Activated CD4-positive, CD25-positive, alpha-beta regulatory T cell treated with anti-CD3 and anti-CD28 coated beads, Interleukin-2, amount 50 U/mL, for 24 hours (primary cell): ENCODE results near the gene SUZ12.
"Not testable (repeated sequence)": the region's sequence is repeated elsewhere in the genome, so short reads cannot be mapped to it uniquely, and the experiment has no call there.

Experiments used
- ATAC-seq, 2 donors: fragments of 150-1000 bp; cut with Tn5 transposase; one replicate each; pipeline ENCODE4 v1.10.0; 2021; ENCODE audit warnings: mild to moderate bottlenecking in 1 of 2, moderate library complexity in 1 of 2

SUZ12 gene

DNA sequence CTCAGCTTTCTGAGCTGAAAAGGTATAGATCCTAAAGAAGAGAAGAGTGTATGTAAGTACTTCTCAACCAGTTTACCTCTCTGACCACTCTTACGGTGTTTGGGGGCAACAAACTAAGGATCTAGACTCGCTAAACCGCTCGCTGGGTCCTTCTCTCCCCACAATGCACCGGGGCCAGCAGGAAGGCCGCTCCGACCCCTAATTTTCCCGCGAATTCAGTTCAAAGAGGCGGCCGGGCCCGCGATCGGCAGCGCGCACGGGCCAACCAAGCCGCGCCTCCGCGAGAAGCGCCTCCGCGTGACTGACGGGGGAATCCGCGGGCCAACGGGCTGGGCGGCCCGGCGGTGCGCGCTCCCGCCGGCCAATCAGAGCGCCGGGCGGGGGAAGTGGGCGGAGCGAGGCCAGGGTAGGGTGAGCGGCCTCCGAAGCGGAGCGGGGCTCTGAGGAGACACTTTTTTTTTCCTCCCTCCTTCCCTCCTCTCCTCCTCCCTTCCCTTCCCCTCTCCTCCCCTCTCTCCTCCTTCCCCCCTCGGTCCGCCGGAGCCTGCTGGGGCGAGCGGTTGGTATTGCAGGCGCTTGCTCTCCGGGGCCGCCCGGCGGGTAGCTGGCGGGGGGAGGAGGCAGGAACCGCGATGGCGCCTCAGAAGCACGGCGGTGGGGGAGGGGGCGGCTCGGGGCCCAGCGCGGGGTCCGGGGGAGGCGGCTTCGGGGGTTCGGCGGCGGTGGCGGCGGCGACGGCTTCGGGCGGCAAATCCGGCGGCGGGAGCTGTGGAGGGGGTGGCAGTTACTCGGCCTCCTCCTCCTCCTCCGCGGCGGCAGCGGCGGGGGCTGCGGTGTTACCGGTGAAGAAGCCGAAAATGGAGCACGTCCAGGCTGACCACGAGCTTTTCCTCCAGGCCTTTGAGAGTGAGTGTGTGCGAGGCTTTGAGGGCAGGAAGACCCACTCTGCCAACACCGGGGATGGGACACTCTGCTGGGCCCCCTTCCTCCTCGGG lies at the start of gene SUZ12:
Gene SUZ12 (plus strand): TSS at position 393 of the 995 bp plus-strand sequence. CDS start 240 bp downstream, at position 633.
- peak; percentile 96 to 97 for ATAC-seq

DNA sequence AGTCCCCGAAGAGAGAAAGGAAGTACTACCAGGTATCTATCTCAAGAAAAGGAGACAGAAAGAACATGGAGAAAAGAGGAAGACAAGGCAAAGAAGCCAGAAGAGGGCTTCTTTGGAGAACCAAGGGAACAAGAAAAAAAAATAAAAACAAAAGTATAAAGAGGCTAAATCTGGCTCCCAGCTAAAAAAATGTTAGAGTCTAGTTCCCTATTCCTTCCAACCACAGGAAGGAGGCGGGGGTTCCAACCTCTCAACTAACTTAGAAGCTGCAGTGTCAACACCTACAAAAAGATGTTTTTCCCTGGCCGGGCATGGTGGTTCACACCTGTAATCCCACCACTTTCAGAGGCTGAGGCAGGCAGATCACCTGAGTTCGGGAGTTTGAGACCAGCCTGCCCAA lies 48.7 kb upstream of the SUZ12 start:
- ATAC-seq, result no peak

DNA sequence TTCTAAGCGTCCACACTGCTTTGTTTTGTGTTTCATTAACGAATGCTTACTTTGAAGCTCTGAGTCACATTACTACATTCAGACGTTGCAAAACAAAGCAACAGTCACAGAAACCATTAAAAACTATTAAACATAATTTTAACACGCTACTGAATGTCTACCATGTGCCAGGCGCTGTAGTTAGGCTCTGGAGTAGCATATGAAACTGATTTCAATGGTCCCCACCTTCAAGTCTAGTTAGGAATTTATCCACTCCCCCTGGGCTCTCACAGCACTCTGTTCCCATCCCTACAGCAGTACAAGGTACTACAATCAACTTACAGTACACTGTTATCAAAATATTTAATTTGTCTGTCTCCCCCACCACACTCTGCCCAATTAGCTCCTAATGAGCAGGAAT lies 35.9 kb upstream of the SUZ12 start:
- peak; percentile 3 to 11 for ATAC-seq

DNA sequence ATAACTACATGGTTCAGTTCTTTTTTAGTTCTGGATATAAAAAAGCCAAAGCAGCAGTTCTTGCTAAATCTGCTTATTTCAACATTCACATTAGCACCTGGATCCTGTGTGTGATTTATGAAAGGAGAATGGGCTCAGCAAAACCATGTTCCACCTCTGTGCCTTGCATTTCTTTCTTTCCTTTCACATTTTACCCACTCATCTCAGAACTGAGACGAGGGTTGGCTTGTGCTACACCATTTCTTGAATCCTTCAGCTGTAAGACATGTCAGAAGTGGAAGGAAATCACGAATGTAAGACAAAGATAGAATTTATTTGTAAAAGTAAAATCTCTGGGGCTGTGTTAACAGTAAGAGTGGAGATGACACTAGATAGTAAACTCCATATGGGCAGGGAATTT lies 34.1 kb upstream of the SUZ12 start:
- ATAC-seq, result no peak

DNA sequence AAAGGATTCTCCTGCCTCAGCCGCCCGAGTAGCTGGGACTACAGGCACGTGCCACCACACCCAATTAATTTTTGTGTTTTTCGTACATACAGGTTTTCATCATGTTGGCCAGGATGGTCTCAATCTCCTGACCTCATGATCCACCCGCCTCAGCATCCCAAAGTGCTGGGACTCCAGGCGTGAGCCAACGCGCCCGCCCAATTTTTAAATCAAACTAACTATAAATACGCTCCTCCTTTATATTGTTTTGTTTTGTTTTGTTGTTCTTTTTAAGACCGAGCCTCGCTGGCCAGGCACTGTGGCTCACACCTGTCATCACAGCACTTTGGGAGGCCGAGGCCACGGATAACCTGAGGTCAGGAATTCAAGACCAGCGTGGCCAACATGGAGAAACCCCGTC lies 33.4 kb upstream of the SUZ12 start:
- ATAC-seq, result no peak

DNA sequence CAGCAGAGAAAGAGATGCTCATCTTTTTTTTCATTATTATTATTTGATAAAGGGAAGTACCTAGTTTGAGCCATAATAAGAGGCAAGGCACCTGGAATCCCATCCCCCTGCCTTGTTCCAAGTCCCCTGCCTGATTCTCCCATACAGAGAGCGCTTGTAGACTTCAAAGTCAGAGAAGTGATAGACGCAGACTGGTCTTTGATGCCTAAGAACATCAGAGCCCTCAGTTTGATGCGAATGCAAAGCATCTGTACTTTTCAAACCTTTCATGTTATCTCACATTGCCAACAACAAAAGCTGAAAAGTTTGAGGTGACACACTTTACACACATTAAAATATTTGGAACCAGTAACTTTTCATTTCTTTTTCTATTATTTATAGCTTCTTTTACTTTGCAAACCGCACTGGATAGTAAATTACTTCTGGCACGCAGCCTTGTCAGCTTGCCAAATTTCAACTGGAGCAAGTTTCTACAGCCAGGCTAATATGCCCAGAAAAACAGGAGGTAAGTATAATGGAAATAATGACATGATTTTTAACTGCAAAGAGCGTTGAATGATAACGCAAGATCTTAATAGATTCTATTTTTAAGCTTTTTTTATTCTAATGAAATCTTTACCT lies 29.4 kb upstream of the SUZ12 start:
- no peak for ATAC-seq

DNA sequence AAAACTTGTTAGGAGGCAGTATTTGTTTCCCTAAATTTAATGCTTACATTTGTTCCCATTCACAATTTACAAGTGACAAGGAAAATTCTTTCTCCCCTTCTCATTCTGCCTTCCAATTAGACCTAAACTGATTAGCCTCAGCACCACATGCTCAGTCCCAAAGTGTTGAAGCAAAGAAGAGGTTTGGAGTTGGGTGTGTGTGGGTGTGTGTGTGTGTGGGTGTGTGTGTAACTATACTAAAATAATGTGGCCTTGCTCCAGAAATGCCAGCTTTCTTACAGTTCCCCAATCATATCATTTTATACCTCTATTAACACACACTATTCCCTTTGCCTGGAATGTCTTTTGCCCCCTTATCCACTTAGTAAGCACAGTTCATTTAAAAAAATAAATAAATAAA lies 28.4 kb upstream of the SUZ12 start:
- no peak for ATAC-seq

DNA sequence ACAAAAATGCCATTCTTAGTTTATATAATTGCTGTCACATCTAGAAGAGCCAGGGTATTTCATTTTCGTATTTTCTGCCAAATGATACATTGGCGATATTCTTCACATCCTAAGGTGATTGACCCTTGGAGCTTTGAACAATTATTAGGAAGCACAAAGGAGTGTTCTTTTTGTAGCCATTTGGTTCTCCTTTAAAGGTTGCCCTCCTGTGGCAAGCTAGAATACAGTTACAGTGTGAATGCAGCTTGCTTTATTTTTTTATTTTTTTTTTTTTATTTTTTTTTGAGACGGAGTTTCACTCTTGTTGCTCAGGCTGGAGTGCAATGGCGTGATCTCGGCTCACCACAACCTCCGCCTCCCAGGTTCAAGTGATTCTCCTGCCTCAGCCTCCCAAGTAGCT lies 24.1 kb upstream of the SUZ12 start:
- ATAC-seq, result not testable (repeated sequence)

DNA sequence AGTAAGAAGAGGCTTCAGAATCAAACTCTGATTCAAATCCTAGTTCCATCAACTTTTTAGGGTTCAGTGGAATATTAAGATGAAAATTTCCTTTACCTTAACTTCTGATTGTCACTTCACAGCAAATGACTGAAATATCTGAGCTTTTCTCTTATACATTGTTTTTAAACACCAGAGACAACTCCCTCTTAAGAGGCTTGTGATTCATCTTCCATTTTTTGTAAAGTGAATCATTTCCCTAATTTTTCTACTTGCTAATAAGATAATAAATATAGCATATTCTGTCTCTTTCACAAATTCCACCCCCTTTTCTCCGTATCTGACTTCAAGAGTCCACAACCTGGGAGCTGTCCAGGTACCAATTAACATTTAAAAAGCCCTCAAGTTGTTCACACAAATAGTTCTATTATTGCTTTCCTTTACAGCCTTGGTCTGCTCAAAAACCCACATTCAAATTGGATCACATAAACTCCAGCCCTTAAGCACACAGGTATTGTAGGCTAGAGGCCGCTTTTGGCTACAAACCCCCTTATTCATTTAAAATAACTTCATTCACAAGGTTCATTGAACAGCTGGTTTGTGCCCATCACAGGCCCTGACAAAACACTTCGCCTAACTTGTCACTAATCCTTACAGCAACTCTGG lies 21.2 kb upstream of the SUZ12 start:
- ATAC-seq, result no peak

DNA sequence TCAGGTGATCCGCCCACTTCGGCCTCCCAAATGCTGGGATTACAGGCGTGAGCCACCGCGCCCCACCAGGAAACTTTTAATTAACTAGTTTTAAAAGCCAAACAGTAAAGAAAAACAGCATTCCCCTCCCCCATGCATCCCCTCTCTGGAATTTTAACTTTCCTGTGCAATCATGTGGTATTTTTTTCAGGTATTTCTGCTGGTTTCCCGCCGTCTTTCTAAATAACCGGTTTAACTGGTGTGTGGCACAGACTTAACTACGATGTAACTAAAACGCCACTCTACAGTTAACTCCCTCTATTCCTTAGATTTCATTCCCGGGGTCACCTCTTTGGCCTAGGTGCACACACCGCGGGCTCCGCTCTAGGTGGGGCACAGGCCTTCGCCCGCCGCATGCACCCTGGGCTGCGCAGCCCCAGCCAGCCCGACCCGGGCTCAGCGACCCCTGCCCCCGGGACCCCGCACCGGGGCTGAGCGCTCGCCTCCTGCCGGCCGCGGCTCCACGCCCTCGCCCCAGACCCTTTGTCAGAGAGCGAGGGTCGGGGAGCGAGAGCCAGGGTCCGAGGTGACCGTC lies 20.2 kb upstream of the SUZ12 start:
- no peak for ATAC-seq

DNA sequence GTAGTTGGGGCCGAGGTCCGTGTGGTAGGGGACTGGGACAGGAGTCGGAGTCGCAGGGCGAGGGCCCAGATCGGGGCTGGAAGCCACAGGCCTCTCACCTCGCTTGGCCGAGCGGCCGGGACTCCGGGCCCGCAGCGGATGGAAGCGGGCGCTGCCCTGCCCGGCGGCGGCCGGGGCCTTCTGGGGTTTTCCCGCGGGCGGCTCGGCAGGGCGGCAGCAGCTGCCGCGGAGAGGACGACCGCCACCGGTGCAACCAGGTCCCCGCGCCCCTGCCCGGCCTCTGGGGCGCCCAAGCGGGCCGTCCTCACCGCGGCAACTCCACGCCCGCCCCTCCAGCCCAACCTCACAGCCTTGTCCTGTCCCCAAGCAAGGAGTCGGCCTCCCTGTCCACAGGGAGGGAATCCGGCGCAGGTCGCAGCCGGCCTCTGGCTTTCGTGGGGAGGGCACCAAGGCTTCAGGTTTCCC lies 19.7 kb upstream of the SUZ12 start:
- ATAC-seq, result no peak

DNA sequence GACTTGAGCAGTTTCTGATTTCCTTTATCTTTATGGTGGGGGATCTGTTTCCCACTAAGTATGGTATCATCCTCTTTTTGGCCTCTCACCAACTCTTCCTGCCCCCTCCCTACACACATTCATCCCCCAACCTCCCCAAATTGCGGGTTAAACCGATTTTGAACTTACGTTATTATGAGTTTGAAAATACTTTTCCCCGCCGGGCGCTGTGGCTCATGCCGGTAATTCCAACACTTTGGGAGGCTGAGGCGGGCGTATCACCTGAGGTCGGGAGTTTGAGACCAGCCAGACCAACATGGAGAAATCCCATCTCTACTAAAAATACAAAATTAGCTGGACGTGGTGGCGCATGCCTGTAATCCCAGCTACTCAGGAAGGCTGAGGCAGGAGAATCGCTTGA lies 19.1 kb upstream of the SUZ12 start:
- not testable (repeated sequence) for ATAC-seq

DNA sequence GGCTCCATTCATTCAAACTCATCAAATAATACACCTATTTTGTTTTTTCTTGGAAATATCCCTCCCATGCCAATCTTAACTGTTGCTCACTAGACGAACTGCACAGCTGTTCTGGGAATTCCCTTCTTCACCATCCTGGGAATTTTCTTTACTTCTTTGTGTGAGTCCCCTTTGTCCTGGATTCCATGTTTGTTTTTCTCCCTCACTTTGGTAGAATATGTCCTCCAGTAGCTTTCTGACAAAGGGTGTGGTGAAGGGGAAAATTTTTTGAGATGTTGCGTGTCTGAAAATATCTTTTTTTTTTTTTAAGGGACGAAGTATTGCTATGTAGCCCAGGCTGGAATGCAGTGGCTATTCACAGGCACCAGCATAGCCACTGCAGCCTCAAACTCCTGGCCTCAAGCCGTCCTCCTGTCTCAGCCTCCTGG lies 18.1 kb upstream of the SUZ12 start:
- ATAC-seq, result no peak

DNA sequence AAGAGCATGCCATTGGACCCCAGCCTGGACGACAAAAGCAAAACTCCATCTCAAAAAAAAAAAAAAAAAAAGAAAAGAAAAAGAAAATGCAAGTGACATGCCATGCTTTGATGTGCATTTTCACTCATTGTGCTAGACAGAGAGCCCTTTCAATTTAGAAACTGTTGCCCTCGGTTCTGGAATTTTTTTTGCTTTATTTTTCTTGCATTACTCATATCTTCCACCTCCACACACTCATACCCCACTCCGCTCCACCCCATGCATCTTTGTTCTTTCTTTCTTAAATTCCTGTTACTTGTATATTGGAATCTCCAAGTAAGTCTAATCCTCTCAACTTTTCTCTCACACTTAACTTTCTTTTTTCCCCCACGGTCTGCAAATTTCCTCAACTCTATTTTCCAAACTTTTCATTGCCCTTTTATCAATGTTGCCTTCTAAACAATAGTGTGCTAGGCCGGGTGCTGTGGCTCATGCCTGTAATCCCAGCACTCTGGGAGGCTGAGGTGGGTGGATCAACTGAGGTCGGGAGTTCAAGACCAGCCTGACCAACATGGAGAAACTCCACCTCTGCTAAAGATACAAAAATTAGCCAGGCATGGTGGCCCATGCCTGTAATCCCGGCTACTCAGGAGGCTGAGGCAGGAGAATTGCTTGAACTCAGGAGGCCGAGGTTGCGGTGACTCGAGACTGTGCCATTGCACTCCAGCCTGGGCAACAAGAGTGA lies 16.8 kb upstream of the SUZ12 start:
- peak; percentile 92 to 95 for ATAC-seq

DNA sequence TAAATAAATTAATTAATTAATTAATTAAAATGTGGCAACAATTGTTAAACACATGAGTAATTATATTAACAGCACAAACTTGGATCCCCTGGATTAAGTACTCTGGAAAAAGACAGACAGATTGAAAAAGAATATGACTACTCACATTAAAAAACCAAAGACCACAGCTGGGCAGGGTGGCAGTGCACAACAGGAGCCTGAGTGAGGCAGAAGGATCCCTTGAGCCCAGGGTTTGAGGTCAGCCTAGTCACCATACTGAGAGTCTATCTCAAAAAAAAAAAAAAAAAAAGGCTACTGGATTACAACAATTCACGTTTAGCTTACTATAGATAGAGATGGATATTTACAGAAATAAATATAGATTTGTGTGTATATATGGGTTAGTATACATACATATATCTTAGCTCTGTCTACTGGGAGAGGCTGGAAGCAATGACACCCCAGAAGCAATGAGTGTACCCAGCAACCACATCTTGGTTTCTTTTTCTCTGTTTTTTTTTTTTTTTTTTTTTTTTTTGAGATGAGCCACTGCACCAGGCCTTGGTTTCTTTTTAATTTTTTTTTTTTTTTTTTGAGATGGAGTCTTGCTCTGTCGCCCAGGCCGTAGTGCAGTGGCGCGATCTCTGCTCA lies 10.6 kb upstream of the SUZ12 start:
- peak; percentile 61 to 68 for ATAC-seq

DNA sequence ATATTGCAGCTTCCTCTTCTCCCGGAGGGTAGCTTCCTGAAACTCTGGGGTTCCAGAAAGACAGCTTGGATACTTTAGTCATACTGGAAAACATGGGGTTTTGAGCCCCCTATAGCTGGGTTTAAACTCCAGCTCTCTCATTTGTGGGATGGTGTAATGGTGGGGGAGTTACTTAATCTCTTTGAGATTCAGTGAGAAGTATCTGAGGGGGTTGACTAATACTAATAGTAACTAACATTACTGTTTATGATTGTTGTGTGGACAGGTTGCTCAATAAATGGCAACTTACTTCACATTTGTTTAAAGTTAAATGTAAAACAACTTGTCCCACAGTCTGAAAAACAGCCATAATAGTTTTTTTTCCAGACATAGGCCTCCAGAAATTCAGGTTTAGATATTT lies 5.1 kb upstream of the SUZ12 start:
- no peak for ATAC-seq

DNA sequence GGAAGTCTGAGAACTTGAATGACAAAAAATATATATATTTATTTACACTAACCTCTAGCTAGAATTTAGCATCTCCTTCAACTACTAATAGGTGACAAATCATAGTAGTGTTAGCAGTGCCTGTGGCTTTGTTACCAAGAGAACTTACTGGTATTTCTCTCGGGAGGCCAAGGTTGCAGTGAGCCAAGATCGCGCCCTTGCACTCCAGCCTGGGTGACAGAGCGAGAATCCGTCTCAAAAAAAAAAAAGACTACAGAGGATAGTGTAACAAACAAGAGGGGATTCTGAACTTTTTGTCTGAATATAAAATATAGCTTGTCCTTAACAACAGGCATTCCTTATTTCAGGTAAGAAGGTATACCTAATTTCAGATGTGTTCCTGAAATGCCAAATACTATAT lies 1.3 kb upstream of the SUZ12 start:
- ATAC-seq, result no peak

DNA sequence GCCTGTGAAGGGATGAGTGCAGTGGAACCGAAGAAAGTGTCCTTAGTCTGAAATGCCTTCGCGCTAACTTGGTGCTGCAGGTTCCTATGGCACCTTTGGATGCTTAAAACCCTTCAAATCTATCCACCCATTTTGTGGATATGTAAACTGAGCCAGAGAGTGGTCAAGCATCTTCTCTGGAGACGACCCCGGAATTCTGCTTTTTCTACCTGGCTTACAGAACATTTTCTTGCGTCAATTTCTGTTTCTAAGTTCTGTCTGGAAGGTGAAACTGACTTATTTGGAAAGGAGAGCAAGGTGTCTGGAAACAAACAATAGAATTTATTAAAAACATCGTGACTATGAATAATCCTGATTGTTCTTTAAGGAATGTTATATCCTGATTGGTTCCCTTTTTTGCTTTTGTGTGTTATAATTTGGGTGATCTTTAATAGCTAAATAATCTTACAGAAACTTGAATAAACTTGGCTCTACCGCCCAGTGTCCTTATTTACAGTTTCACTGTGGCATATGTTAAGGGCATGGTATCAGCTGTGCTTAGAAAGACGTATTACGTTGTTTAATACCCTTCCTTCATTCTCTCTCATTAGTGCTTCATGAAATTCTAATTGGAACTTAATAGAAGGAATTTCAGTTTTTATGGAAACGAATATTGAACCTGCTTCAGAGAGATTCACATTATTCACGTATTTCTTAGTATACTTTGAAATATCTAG lies 1.3 kb downstream of the SUZ12 start:
- not testable (repeated sequence) for ATAC-seq

DNA sequence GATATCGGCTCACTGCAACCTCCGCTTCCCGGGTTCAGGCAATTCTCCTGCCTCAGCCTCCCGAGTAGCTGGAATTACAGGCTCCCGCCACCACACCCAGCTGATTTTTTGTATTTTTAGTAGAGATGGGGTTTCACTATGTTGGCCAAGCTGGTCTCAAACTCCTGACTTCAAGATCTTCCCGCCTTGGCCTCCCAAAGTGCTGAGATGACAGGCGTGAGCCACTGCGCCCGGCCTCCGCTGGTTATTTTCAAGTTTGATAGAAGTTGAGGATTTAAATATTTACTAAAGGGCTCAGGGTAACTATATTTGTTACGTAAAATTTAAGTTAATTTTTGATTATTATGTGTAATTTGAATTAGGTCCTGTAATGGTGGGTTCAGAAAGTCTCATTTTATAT lies 5.1 kb downstream of the SUZ12 start:
- not testable (repeated sequence) for ATAC-seq

DNA sequence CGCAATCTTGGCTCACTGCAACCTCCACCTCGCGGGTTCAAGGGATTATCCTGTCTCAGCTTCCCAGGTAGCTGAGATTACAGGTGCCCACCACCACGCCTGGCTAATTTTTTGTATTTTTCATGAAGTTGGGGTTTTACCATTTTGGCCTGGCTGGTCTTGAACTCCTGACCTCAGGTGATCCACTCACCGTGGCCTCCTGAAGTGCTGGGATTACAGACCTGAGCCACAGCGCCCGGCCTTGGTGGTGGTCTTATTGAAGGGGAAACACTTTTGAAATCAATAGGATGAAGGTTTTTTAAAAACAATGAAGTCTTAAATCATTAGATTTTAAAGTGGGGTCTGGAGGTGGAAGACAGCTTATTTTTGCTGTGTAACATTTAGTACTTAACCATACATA lies 5.6 kb downstream of the SUZ12 start:
- ATAC-seq, result not testable (repeated sequence)

DNA sequence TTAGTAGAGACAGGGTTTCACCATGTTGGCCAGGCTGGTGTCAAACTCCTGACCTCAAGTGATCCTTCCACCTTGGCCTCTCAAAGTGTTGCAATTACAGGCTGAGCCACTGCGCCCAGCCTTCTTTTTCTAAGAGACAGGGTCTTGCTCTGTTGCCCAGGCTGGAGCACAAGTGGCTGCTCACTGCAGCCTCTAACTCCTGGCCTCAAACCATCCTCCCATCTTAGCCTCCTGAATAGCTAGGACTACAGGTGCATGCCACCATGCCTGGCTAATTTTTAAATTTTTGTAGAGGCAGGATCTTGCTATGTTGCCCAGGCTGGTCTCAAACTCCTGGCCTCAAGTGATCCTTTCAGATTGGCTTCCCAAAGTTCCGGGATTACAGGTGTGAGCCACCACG lies 15.1 kb downstream of the SUZ12 start:
- not testable (repeated sequence) for ATAC-seq
